ENCODE results near the gene EVX1.
A peak's percentile ranks its signal among the peaks of the same experiment; 100 is the strongest.

The EVX1 gene

DNA sequence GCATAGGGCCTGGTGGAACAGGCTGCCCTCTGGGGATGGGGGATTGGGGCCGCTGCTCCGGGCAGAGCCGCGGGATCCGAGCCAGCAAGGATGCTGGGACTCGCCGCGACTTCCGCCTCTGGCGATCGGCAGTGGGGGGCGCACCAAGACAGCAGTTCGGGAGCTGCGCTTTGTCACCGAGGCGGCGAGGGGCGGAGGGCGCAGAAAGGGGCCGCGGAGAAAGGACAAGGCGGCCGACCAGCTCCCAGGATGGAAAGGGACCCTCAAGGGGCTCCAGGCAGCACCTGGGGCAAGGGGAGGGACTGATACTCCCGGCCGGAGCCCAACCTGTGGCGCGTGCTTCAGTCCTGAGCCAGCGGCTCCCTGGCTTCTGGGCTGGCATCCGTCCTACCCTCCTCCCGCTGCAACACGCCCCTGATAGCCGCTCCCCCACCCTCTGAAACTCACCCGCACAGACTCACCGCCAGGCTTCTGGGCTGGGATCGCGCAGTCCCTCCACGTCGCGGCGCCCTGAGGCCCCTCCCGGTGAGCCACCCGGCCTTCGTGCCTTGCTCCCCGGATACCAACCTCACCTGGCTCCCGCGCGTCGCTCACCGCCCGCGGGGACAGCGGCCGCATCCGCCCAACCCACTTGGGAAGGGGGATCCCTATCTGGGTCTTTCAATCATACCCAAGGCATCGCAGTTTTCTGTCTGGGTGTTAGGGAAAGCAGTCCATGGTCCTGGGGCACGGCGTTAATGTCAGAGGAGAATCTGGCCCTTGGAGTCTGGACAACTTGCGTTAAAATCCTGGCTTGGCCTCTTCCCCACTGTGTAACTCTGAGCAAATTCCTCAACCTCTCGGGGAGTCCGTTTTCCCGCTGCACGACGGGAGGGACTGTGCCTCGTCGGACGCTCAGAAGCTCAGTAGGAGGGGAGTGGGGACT, 7.0 kb upstream of the EVX1 start:
- DNase-seq = peak; percentile 46

DNA sequence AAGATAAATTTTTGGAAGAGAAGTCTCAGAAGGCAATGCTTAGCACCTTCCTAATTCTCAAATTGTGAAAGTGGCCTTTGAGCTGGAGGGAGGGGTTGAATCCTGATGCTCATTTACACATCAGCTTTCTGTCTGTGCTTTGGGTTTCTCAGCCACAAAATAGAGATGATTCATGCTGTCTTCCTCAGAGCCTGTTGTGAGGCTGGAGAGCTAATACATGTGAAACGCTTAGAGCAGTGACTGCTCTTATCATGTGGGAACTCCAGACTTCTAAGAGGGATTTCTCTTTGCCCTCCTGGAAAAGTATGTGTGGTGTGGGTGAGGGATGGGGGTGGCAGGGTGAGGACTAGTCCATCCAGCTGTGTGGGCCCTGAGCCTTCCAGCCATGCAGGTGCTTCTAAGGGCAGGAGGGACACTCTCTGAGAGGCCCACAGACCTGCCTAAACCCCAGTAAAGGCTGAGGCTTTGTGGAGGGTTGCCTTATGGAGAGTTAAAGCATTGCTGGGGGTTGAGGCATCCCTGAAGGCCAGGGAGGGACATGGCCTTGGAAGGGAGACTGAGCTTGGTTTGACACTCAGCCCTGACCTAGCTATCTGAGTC, 4.8 kb upstream of the EVX1 start:
- no peak for DNase-seq

GRCh38 chr7:27238979-27239386, 3.6 kb upstream of the EVX1 start:
- no peak for DNase-seq

GRCh38 chr7:27239387-27240014, 3.1 kb upstream of the EVX1 start:
- no peak for DNase-seq

- no peak for DNase-seq
Measured at GRCh38 chr7:27240015-27240731, 2.4 kb upstream of the EVX1 start.

- DNase-seq = no peak
Measured at GRCh38 chr7:27241189-27242056, 1.2 kb upstream of the EVX1 start.

- no peak for DNase-seq
Measured at GRCh38 chr7:27242154-27242553, 448 bp upstream of the EVX1 start.

- no peak for DNase-seq
Measured at GRCh38 chr7:27243340-27244163, 950 bp downstream of the EVX1 start.

DNA sequence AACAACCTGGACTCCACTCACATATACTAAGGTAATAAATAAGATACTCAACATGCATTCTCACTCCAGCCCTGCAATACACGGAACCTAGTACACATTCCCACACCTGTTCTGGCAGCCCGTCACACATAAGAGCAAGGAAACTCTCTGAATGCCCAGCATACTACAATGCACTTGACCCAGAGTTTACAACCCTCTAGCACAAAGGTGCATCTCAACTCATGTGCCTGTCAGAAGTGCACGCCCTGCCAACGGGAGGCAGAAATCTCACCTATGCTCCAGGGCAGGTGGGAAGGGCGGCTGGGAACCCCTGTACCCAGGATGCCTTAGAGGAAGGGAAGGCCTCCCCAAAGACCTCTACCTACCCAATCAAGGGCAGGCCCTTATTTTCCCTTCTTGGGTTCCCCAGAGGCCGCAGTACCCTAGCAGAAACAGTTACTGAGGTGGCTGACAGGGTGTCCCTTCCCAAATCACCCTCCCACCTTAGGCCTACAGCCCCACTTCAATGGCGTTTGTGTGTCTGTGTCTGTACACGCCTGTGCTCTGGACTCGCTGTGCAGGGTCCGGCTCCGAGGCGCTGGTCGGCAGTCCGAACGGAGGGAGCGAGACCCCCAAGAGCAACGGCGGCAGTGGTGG, 2.0 kb downstream of the EVX1 start:
- no peak for DNase-seq

DNA sequence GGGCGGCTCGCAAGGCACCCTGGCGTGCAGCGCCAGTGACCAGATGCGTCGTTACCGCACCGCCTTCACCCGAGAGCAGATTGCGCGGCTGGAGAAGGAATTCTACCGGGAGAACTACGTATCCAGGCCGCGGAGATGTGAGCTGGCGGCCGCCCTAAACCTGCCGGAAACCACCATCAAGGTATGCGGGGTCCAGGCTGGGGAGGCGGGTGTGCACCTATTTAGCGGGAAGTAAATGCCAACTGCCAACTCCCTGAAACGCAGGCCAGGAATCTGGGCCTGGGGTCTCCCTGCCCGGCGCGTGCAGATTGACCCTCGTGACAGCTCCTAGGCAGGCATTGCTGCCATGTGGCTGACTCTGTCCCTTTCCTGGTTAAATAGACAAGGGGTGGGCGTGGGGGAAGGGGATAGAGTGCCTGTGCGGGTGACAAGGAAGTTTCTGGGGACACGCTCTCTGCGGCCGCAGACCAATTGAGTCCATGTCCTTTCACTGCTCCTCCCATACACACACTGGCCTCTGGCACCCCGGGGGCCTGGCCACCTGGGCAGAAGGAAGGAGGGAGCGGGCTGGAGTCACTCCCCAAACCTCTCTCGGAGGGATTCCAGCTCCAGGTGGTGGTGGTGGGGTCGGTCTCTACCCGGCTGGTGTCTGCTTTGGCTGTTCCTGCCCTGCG, 2.7 kb downstream of the EVX1 start:
- DNase-seq = no peak

DNA sequence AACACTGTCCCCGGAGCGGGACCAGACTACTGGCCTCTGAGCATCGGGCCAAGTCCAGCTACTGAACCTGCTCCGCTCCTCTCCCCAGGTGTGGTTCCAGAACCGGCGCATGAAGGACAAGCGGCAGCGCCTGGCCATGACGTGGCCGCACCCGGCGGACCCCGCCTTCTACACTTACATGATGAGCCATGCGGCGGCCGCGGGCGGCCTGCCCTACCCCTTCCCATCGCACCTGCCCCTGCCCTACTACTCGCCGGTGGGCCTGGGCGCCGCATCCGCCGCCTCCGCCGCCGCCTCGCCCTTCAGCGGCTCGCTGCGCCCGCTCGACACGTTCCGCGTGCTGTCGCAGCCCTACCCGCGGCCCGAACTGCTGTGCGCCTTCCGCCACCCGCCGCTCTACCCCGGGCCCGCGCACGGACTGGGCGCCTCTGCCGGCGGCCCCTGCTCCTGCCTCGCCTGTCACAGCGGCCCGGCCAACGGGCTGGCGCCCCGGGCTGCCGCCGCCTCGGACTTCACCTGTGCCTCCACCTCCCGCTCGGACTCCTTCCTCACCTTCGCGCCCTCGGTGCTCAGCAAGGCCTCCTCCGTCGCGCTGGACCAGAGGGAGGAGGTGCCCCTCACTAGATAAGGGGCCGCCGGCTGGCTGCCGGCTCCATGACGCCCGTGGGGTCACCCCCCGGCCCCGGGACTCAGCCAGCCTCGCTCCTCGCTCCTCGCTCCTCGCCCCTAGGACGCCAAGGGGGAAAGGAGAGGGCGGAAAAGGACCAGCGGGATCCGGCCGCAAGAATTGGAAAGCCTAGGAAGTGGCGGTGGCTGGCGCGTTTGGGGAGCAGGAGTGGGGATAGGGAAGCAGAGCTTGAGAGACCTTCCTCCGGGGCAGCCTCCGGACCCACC, 3.4 kb downstream of the EVX1 start:
- no peak for DNase-seq

GRCh38 chr7:27247000-27247399, 4.4 kb downstream of the EVX1 start:
- no peak for DNase-seq

- DNase-seq = no peak
Measured at GRCh38 chr7:27247452-27248426, 5.1 kb downstream of the EVX1 start.

- DNase-seq = no peak
Measured at GRCh38 chr7:27248427-27248806, 5.8 kb downstream of the EVX1 start.

- DNase-seq = no peak
Measured at GRCh38 chr7:27248911-27249723, 6.5 kb downstream of the EVX1 start.

GRCh38 chr7:27249724-27250556, 7.3 kb downstream of the EVX1 start:
- DNase-seq = no peak

All from NCI-H774 (cell line).